Astrocyte (in vitro differentiated cells and primary cell): ENCODE measurements around the gene BICC1.

Source experiments
- EZH2 ChIP-seq: IDR thresholded peaks from 2 replicates; pipeline ENCODE4 v1.6.1; 2012; ENCODE audit warnings: mild to moderate bottlenecking, low read length, inconsistent platforms; ENCODE audit not compliant: insufficient read depth
- TF ChIP-seq, protein P1 (sequence below): IDR thresholded peaks from 2 replicates; pipeline ENCODE4 v1.5.1; 2011; ENCODE audit warnings: low read depth, mild to moderate bottlenecking, inconsistent platforms, low read length, moderate library complexity; ENCODE audit not compliant: insufficient read depth

- TF ChIP-seq, protein P1, sequence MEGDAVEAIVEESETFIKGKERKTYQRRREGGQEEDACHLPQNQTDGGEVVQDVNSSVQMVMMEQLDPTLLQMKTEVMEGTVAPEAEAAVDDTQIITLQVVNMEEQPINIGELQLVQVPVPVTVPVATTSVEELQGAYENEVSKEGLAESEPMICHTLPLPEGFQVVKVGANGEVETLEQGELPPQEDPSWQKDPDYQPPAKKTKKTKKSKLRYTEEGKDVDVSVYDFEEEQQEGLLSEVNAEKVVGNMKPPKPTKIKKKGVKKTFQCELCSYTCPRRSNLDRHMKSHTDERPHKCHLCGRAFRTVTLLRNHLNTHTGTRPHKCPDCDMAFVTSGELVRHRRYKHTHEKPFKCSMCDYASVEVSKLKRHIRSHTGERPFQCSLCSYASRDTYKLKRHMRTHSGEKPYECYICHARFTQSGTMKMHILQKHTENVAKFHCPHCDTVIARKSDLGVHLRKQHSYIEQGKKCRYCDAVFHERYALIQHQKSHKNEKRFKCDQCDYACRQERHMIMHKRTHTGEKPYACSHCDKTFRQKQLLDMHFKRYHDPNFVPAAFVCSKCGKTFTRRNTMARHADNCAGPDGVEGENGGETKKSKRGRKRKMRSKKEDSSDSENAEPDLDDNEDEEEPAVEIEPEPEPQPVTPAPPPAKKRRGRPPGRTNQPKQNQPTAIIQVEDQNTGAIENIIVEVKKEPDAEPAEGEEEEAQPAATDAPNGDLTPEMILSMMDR = no peak
- TF ChIP-seq EZH2 = no peak
Measured at GRCh38 chr10:58859526-58859925, 346.9 kb downstream of the BICC1 start.
